Activated CD4-positive, alpha-beta memory T cell treated with anti-CD3 and anti-CD28 coated beads for 36 hours (primary cell): ENCODE data around the gene IRF8. TPM values are rescaled to one million over a fixed set of nuclear protein-coding genes. Genes with fewer than 3 reads are reported as not detected.
A peak's percentile ranks its signal among the peaks of the same experiment; 100 is the strongest.
"Not testable (repeated sequence)": the region's sequence is repeated elsewhere in the genome, so short reads cannot be mapped to it uniquely, and the experiment has no call there.

Experiments
- CTCF ChIA-PET: fragments of 350-600 bp; sonication (Branson Sonifier 250); formaldehyde crosslinking; loops from one replicate; lab custom pipeline; 2021; ENCODE audit warnings: antibody characterized with exemption, inconsistent platforms; lab: Charles Lee
- POLR2A ChIA-PET: fragments of 350-600 bp; sonication (Branson Sonifier 250); formaldehyde crosslinking; loops from one replicate; lab custom pipeline; 2021; ENCODE audit warnings: antibody characterized with exemption; lab: Charles Lee
- DNase-seq: peaks from one replicate; pipeline ENCODE4 v3.0.0-alpha.2; 2020
- H3K27ac Mint-ChIP-seq: one replicate; pipeline ENCODE4 v1.8.0; 2021; ENCODE audit warnings: mixed read lengths
- H3K27me3 Mint-ChIP-seq: one replicate; pipeline ENCODE4 v1.8.0; 2021; ENCODE audit warnings: mixed read lengths
- H3K36me3 Mint-ChIP-seq: one replicate; pipeline ENCODE4 v1.8.0; 2021; ENCODE audit warnings: mixed read lengths
- H3K4me1 Mint-ChIP-seq: one replicate; pipeline ENCODE4 v1.8.0; 2021; ENCODE audit warnings: low read depth, mixed read lengths
- H3K4me3 Mint-ChIP-seq: one replicate; pipeline ENCODE4 v1.8.0; 2021; ENCODE audit warnings: mild to moderate bottlenecking, mixed read lengths
- H3K9me3 Mint-ChIP-seq: one replicate; pipeline ENCODE4 v1.8.0; 2021; ENCODE audit warnings: mixed read lengths
- intact Hi-C: fragments of 100-400 bp; cut with micrococcal nuclease; formaldehyde crosslinking; loops from one replicate; pipeline ENCODE4 v1.15.1; 2023
- total RNA-seq, 2 experiments: library from RNA; stranded (reverse); gene quantifications; one replicate each; pipeline ENCODE4 v1.2.3, GENCODE V29; 2021

The IRF8 gene
- 10 to 100 TPM; 41.7 to 43.1 TPM for total RNA-seq

- H3K27ac Mint-ChIP-seq, result peak within 1 kb of the TSS; percentile 76
- ChIA-PET CTCF (interaction anchor here (5.3 to 7.0 kb wide), 2 partner anchors 78 to 90 kb away, joined by 28 to 48 read pairs; no protein-coding TSS in a partner anchor), POLR2A (interaction anchor here (0.6 to 1.6 kb wide), 3 partner anchors 10 to 35 kb away, joined by 3 to 4 read pairs (median 3); no protein-coding TSS in a partner anchor)
- H3K4me3 Mint-ChIP-seq, result peak within 1 kb of the TSS; percentile 82
- peaks cover 19% of the 10 kb centered on the region for H3K36me3 Mint-ChIP-seq
- peak; percentile 80 for DNase-seq
- H3K9me3 Mint-ChIP-seq, result no peaks in the 10 kb centered on the region
- intact Hi-C loops, result loop anchor here (5.0 kb wide), 1 partner anchor 1711 kb away; the partner anchor contains the start of gene TAF1C
- peaks cover 40% of the 10 kb centered on the region for H3K4me1 Mint-ChIP-seq
- H3K27me3 Mint-ChIP-seq, result peaks cover 28% of the 10 kb centered on the region
Measured at GRCh38 chr16:85898521-85899442, at the start of gene IRF8. Gene IRF8, plus strand, starts transcription at chr16:85899162. Its CDS starts 3,854 bp downstream, at chr16:85903016.

DNA sequence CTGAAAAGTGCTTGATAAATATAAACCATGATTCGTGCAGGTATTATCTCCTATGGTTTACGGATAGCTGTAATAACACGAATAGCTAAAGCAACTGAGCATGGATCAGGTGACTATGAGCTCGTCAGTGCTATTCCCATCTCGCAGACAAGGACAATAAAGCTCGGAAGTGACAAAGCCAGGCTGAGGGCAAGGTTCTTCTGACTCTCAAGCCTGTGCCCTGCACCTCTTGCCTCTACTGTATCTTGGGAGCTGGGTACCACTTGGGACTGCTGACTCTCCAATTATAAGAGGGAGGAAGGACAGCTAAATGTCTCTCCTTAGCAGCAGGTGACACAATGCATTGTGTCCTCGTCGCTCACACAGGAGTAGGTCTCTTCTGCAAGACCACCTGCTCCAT lies 49.6 kb upstream of the IRF8 start:
- no peak overlapping the region for H3K27ac Mint-ChIP-seq
- no peaks in the 10 kb centered on the region for H3K36me3 Mint-ChIP-seq
- peaks cover 30% of the 10 kb centered on the region for H3K27me3 Mint-ChIP-seq
- DNase-seq, result no peak
- ChIA-PET CTCF (interaction anchor here (0.9 kb wide), 1 partner anchor 28 kb away, joined by 3 read pairs; no protein-coding TSS in a partner anchor), POLR2A (interaction anchor here (0.7 kb wide), 1 partner anchor 419 kb away, joined by 4 read pairs; no protein-coding TSS in a partner anchor)
- no peaks in the 10 kb centered on the region for H3K9me3 Mint-ChIP-seq
- intact Hi-C loops, result no loop called here
- H3K4me1 Mint-ChIP-seq, result peaks cover 3% of the 10 kb centered on the region
- H3K4me3 Mint-ChIP-seq, result no peak overlapping the region

GRCh38 chr16:85850344-85850880 lies 48.5 kb upstream of the IRF8 start:
- no peaks in the 10 kb centered on the region for H3K4me1 Mint-ChIP-seq
- intact Hi-C loops, result no loop called here
- peaks cover 2% of the 10 kb centered on the region for H3K9me3 Mint-ChIP-seq
- ChIA-PET CTCF (interaction anchor here (1.2 kb wide), 1 partner anchor 31 kb away, joined by 6 read pairs; no protein-coding TSS in a partner anchor), POLR2A (interaction anchor here (0.7 kb wide), 1 partner anchor 420 kb away, joined by 4 read pairs; no protein-coding TSS in a partner anchor)
- no peaks in the 10 kb centered on the region for H3K36me3 Mint-ChIP-seq
- H3K4me3 Mint-ChIP-seq, result no peak overlapping the region
- peaks cover 24% of the 10 kb centered on the region for H3K27me3 Mint-ChIP-seq
- no peak overlapping the region for H3K27ac Mint-ChIP-seq
- no peak for DNase-seq

DNA sequence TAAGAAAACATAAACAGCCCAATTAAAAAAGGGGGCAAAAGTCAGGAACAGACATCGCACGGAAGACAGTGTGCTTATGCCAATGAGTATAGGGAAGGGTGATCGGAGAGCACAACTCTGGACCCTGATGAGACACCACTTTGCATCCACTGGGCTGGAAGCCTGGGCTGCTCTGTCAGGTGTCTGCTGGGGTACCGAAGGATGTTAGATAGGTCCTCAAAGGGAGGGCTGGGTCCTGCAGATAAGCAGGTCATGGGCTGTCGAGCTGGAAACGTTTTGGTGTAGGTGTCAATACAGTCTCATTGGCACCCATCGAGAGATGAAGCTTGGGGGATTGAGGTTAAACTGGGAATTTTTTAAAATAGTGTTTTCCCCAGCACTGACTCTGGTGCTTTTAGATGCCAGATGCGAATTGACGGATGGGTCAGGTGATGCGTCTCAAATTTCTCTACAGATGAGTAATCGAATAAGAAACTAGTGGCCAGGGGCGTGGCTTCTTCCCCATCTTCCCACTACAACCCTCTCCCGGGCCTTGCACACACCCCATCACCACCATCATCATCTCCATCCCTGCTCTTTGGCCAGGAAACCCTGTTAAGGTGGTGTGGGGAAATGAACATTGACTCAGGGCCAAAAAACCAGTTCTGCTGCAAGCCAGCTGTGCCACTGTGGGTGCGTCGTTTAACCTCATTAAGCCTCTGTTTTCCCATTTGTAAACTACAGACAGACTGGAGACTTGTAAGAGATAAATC lies 47.8 kb upstream of the IRF8 start:
- Mint-ChIP-seq H3K4me1 (no peaks in the 10 kb centered on the region), H3K27ac (no peak overlapping the region), H3K4me3 (no peak overlapping the region), H3K36me3 (no peaks in the 10 kb centered on the region), H3K9me3 (peaks cover 2% of the 10 kb centered on the region), H3K27me3 (peaks cover 25% of the 10 kb centered on the region)
- peak; percentile 7 for DNase-seq
- POLR2A ChIA-PET, result no interaction called here
- CTCF ChIA-PET, result interaction anchor here (1.2 kb wide), 1 partner anchor 32 kb away, joined by 6 read pairs; no protein-coding TSS in a partner anchor
- intact Hi-C loops, result no loop called here

DNA sequence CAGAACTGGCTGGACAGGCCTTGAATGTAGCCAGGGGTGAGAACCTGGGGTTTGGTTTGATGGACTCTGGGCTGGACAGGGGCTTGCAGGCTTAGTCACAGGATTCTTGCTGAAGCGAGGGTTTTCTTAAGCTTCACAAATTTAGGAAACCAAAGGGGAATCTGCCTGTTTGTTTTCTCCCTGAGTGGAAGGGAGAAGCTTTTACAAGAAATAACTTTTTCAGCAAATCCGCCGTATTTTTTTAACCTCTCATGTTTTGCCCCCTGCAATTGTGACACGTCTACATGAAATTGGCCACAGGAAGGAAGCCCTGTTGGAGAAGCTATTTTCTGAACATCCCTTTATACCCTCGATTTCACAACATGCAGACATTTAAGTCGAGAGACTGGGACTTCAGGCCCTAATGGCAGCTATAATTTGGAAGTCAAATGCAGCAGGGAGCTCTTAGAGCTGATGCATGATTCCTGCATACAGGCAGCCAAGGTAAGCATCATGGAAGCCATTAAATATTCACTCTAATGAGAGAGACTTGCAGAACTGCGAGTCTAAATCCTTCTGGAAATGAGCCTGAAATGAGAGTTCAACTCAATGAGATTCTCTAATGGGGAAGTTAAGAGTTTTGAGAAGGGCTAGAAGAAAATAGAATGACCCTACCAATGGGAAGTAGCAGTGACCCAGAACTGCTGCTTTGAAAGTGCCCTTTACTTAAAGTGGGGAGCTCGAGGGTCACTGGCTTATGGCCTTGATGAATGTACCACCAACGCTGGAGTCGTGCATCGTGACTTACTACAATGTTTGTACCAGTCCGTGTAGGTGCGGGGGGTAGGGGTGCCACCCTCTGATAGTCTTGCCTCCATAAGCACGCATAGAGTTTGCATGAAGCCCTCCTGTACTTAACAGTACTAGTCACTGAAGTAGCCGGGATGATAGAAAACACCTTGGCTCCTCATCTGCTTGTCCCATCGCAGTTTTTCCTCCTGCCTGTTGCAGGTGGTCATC lies 45.1 kb upstream of the IRF8 start:
- Mint-ChIP-seq H3K36me3 (no peaks in the 10 kb centered on the region), H3K27me3 (peaks cover 9% of the 10 kb centered on the region), H3K4me3 (no peak overlapping the region), H3K27ac (no peak overlapping the region), H3K4me1 (no peaks in the 10 kb centered on the region), H3K9me3 (peaks cover 2% of the 10 kb centered on the region)
- intact Hi-C loops, result no loop called here
- no peak for DNase-seq
- CTCF ChIA-PET, result interaction anchor here (1.3 kb wide), 1 partner anchor 32 kb away, joined by 4 read pairs; no protein-coding TSS in a partner anchor
- POLR2A ChIA-PET, result no interaction called here

DNA sequence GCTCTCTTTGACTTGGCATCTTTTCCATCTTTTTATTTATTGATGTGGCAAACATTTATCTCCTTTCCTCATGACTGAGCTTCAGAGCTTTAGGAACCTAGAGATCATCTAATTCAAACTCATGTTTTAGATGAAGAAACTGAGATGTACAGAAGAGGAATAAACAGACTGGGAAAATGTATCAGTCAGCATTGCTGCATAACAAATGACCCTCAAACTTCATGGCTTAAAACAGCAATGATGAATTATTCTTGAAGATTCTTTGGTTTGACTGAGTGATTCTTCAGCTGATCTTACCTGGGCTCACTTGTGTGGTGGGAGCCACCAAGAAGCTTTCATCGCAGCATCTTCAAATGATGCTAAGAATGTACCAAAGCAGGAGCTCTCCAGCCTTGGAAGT lies 44.0 kb upstream of the IRF8 start:
- Mint-ChIP-seq H3K4me3 (no peak overlapping the region), H3K27me3 (peaks cover 11% of the 10 kb centered on the region), H3K36me3 (no peaks in the 10 kb centered on the region), H3K4me1 (no peaks in the 10 kb centered on the region), H3K9me3 (peaks cover 2% of the 10 kb centered on the region), H3K27ac (no peak overlapping the region)
- intact Hi-C loops, result no loop called here
- no peak for DNase-seq
- POLR2A ChIA-PET, result no interaction called here
- CTCF ChIA-PET, result interaction anchor here (0.7 to 1.4 kb wide), 3 partner anchors 34 to 39 kb away, joined by 3 to 4 read pairs (median 3); no protein-coding TSS in a partner anchor

DNA sequence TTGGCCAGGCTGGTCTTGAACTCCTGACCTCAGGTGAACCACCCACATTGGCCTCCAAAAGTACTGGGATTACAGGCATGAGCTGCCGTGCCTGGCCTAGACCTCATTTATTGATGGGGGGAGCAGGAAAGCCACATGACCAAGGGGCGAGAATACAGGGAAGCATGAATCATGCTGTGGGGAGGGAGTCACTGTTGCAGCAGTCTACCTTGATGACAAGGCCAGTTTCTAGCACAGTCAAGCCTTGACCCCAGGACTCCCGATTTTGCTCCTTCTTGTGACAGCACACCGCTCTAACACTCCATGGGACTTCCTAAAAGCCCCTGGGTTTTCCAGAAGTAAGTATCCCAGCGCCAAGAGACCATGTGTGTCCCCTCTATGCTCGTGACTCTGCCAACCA lies 42.9 kb upstream of the IRF8 start:
- intact Hi-C loops, result no loop called here
- H3K27me3 Mint-ChIP-seq, result peaks cover 13% of the 10 kb centered on the region
- peaks cover 2% of the 10 kb centered on the region for H3K9me3 Mint-ChIP-seq
- ChIA-PET POLR2A (no interaction called here), CTCF (interaction anchor here (1.4 kb wide), 1 partner anchor 35 kb away, joined by 4 read pairs; no protein-coding TSS in a partner anchor)
- no peaks in the 10 kb centered on the region for H3K36me3 Mint-ChIP-seq
- no peak overlapping the region for H3K27ac Mint-ChIP-seq
- H3K4me3 Mint-ChIP-seq, result no peak overlapping the region
- DNase-seq, result peak; percentile 15
- H3K4me1 Mint-ChIP-seq, result no peaks in the 10 kb centered on the region

DNA sequence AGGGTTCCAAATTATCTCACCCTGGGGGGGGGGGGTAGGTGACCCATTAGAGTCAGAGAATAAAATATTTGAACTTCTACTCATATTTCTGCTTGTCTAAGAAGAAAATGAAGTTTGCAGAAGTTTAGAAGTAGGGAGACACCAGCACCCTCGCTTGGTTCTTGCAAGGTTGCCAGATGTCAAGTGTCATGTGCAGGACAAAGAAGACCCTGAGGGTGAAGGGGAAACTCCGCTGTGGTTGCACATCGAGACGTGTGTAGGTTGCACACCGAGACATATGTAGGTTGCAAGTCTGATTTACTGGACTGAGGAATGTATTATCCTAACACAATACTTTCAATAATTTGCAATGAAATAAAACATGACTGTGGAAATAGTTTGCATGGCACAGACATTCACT lies 42.4 kb upstream of the IRF8 start:
- intact Hi-C loops, result no loop called here
- DNase-seq, result no peak
- Mint-ChIP-seq H3K4me3 (no peak overlapping the region), H3K4me1 (no peaks in the 10 kb centered on the region), H3K9me3 (peaks cover 2% of the 10 kb centered on the region), H3K27me3 (peaks cover 13% of the 10 kb centered on the region), H3K36me3 (no peaks in the 10 kb centered on the region), H3K27ac (no peak overlapping the region)
- ChIA-PET CTCF (no interaction called here), POLR2A (no interaction called here)

GRCh38 chr16:85857406-85857805 lies 41.6 kb upstream of the IRF8 start:
- Mint-ChIP-seq H3K27me3 (peaks cover 16% of the 10 kb centered on the region), H3K4me1 (no peaks in the 10 kb centered on the region), H3K27ac (no peak overlapping the region), H3K36me3 (no peaks in the 10 kb centered on the region), H3K9me3 (peaks cover 2% of the 10 kb centered on the region), H3K4me3 (no peak overlapping the region)
- POLR2A ChIA-PET, result no interaction called here
- intact Hi-C loops, result no loop called here
- DNase-seq, result peak; percentile 7
- CTCF ChIA-PET, result no interaction called here

- H3K27ac Mint-ChIP-seq, intact Hi-C loops, H3K4me3 Mint-ChIP-seq, H3K4me1 Mint-ChIP-seq, H3K36me3 Mint-ChIP-seq, DNase-seq, POLR2A ChIA-PET, H3K9me3 Mint-ChIP-seq: not testable (repeated sequence)
- H3K27me3 Mint-ChIP-seq, result peaks cover 16% of the 10 kb centered on the region
- CTCF ChIA-PET, result interaction anchor here (0.7 to 1.6 kb wide), 2 partner anchors 37 to 1121 kb away, joined by 3 to 5 read pairs; no protein-coding TSS in a partner anchor
Measured at GRCh38 chr16:85858571-85858970, 40.4 kb upstream of the IRF8 start.
